Transverse colon (tissue), 3 donors: ENCODE data around the gene BMPER.

Source experiments
- CTCF ChIP-seq, 5 experiments: fragments of 200-600 bp in 3 of 5; fragments of 450-650 bp in 2 of 5; sonication (generic) in 3 of 5; IDR thresholded peaks; 1 replicate in 2 of 5; 2 replicates in 3 of 5; pipeline ENCODE4 v1.5.1; 2016 to 2017; ENCODE audit warnings: antibody characterized with exemption in 5 of 5, inconsistent platforms in 3 of 5, mild to moderate bottlenecking in 2 of 5, moderate library complexity in 1 of 5
- EP300 ChIP-seq: sonication (generic); formaldehyde crosslinking; IDR thresholded peaks from one replicate; pipeline ENCODE4 v1.6.1; 2017; ENCODE audit warnings: antibody characterized with exemption, low read depth
- POLR2A ChIP-seq: fragments of 450-650 bp; IDR thresholded peaks from one replicate; pipeline ENCODE4 v1.6.1; 2016; ENCODE audit warnings: antibody characterized with exemption, mild to moderate bottlenecking, moderate library complexity

GRCh38 chr7:33922820-33923219 is 17.5 kb downstream of the BMPER start:
- TF ChIP-seq CTCF (IDR thresholded peaks at IDR 0.05) (no peak), POLR2A (no peak), EP300 (no peak)
